GM21619 (cell line): ENCODE data around the gene C1QTNF6.
A peak's percentile ranks its signal among the peaks of the same experiment; 100 is the strongest.
"Not testable (repeated sequence)": the region's sequence is repeated elsewhere in the genome, so short reads cannot be mapped to it uniquely, and the experiment has no call there.

Experiments
- ATAC-seq: cut with Tn5 transposase; IDR thresholded peaks from one replicate; pipeline ENCODE4 v1.9.1; 2021; ENCODE audit not compliant: unreplicated experiment

C1QTNF6 gene

DNA sequence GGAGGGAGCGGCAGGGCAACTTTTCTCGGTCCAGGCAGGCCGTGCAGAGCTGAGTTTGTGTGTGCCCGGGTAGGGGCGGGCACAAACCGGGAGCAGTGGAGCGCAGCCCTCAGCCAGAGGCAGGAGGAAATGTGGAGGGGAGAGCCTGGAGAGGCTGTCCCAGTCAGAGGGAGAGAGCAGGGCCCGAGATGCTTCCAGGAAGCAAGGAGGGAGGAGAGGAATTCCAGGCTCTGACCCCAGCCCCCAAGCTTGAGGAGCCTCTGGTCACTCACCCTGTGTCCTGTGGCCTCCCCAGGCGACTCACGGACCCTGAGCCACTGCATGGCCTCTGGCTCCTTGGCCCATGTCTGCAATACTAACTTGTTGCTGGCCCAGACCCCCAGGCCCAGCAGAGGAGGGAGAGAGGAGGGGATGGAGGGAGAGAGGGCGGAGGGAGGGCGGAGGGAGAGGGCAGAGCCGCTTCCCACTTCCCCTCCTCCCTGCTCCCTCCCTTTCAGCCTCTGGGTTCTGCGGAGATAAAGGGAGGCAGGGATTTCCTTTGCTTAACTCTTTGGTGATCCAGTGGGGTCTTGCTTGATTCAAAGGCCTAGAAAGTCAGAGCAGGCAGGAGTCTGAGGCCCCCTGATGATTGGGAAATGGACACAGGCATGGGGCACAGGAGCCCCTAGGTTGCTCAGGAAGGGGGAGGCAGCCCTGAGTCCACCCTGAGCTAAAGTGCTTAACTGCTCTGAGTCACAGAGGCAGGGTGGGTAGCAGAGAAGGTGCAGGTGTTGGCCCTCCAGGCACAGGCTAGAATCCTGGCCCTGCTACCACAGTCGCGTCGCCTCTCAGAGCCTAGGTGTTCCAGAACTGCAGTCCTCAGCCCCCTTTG lies at the start of gene C1QTNF6:
C1QTNF6 (minus strand) TSS at position 357 of the 871 bp plus-strand sequence; CDS start at position 323, 34 bp downstream.
- ATAC-seq = no peak

DNA sequence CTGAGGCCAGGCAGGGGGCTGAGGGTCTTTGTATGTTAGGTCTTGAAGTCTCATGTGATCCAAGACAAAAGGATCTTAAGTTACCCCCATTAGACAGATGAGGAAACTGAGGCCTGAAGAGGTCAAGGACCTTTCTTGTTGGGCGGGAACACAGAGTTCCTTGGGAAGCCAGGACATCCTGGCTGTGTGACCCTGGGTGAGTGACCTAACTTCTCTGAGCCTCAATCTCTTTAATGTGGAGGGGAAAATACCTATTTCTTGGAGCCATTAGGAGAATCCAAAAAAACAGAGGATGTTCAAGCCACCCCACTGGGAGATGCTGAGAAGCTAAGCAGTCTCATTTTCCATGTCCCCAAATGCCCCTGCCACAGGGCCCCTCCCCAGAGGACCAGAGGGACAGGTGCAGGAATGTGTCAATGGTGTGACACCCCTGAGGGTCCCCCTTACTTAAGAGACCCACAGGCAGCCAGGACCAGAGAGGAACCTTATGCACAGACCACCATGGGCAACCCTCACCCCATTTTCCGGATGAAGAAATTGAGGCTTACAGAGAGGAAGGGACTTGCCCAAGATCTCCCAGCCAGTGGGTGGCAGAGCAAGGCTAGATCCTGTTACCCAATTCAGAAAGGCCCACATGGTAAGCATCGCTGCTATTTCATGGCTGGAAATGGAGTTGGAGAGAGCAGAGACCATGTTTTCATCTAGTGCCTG lies 48.0 kb upstream of the C1QTNF6 start:
- no peak for ATAC-seq

DNA sequence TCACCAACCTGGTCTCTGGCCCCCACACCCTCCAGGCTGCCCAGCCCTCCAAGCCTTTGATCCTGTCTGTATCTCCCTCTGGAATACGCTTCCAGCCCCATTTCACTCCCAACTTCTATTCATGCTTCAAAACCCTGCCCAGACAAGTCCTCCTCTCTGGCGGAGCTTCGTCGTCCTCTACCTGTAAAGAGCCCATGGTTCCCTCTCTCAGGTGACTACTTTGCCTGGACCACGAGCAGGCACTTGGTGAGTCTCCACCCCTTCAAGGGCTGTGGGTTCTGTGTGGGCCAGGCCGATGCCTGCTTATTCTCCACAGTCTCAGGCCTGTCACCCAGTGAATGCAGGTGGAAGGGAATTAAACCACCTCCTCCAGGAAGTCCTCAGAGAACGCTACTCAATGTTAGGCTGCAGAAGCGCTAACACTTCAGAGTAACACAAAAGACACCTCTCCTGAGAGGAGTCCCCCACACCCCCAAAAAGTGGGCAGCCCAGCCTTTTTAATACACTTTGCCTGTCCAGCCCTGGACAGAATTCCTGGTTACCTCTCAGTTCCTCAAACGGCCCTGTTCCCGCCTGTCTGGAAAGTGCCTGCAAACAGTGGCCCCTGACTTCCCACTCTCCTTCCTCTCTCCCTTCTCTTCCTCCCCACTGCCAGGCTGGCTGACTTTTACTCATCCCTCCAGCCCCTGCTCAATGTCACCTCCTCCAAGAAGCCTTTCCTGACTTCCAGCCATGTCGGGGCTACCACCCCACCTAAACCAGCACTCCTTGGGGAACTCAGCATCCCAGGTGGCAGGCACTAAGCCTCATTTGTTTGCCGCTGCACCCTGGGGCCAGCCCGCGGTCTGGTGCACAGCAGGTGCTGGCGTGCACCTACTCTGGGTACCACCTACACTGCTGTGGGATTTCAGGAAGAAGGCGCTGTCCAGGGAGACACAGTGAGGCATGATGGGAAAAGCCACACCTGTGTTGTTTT lies 47.0 kb upstream of the C1QTNF6 start:
- ATAC-seq = no peak

DNA sequence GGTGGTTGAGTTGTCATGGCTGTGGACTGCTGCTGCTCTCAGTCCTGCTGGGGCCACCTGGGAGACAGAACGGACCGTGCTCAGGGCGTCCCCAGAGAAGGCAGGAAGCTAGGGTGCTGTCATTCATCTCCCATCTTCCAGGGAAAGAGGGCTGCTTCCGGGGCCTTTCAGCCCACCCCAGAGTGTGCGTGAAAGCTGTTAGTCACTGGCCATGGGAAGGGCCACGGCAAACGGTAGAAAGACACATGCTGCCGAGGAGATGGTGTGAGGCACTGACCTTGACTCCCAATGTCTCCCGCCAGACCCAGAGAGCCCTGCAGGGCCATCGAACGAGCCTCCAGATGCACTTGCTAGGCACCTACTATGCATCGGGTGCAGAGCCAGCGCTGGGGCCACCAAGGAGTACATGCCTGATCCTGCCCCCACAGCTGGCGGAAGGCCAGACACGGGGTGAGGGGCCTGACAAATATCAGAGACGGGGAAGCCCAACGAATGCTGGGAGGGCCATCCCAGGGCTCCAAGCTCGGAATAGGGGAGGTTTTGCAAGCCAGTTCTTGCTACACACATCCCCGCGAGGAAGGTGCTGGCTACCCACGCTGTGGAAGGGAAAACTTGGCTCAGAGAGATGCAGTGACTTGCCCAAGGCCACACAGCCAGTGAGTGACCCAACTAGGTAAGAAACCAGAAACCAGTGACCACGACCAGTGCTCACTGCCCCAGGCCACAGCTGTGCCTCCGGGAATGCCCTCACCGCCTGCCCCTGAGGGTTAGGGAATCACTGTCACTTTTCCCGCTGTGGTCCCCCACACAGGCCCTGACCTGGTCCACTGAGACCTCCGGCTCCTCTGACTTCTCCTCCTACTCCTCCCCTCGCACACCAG lies 45.9 kb upstream of the C1QTNF6 start:
- ATAC-seq = no peak

DNA sequence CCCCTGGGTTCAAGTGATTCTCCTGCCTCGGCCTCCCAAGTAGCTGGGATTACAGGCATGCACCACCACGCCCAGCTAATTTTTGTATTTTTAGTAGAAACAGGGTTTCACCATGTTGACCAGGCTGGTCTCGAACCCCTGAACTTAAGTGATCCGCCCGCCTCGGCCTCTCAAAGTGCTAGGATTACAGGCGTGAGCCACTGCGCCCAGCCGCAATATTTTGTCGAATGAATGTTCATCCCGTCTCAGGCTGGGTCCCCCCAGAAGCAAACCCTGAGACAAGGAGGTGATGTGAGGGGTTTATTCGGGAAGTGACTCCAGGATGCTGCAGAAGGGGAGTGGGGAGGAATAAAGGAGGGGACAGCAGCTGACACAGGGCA lies 45.3 kb upstream of the C1QTNF6 start:
- not testable (repeated sequence) for ATAC-seq

DNA sequence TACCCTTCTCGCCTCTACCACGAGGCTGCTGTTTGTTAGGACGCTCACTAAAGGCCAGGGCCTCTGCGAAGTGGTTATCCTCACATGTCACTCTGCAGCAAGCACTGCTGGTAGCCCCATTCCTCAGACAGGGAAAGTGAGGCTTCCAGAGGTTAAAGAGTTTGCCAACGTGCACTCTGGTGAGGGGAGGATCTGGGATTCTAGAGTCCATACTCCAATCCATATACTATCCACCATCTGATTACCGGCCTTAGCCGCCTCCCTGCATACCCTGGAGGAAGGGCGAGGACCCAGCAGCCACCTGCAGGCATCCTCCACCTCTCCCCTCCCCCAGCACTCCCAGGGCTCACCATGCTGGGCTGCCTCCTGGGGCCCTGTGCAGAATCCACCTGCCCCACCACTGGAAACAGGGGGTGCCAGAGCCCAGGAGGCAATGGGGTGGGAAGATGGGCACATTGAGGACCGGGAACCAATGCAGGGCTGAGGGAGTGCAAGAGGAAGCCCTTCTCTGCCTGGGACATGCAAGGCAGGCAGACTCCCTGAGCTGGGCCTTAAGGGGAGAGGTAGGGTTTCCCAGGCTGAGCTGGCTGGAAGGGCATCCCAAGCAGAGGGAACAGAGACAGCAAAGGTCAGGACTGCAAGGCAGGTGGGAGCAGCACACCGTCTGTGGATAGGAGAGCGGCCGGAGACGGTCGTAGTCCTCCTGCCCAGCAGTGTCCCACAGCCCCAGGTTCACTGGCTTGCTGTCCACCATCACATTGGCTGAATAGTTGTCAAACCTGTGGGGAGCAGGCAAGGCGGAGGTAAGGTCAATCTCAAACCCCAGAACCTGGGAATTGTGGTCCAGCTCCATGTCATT lies 44.3 kb upstream of the C1QTNF6 start:
- no peak for ATAC-seq

DNA sequence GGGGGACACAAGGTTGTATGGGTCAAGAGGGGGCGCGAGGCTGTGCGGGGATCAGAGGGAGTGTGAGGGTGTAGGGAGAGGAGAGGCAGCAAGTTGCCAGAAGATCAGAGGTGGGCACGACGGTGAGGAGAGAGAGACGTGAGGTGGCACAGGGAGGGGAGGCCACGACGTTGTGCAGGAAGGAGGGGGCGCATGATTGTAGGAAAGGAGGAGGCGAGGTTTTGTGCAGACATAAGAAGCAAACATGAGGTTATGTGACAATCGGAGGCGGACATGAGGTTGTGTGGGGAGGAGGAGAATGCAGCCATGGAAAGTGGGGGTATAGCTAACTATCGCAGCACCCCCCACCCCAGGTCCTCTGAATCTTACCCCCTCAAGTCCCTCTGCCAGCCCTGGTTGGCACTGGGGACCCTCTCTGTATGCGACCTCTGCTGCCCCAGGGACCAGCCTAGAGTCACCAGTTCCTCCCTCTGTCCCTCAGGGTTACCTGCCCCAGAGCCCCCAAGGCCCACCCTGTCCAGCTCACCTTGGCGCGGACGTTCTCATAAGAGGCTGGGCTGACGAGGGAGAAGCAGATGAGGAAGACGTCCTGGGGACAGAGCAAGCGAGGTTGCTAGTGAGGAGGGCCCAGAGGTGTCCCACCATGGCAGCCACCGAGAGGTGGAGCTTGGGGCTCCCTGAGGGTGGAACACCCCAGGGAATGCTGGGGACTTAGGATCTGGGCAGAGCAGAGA lies 43.5 kb upstream of the C1QTNF6 start:
- ATAC-seq = no peak

DNA sequence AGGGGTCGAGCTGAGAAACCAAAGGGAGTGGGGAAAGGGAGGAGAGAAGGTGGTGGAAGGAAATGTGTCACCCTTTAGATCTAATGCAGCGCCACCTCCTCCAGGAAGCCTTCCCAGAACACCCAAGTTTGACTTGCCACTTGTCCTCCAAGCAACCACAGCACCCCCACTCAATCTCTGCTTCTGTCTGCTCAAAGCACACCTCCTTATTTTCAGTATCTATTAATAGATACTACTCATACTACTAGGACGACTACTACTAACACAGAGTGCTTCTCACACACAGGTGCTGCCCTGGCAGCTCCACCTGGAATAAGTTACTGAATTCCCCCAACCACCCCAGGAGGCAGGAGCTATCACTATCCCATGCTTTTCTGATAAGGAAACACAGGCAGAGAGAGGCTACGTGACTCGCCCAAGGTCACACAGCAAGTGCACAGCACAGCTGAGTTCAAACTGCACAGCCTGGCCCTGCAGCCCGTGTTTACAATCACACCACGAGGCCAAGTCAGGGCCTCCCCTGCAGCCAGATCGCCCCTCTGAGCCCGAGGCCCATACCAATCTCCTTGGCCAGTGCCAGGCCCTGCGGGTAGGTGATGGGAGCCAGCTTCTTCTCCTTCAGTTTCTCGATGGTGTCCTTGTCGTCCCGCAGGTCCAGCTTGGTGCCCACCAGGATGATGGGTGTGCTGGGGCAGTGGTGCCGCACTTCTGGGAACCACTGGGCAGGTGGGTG lies 42.8 kb upstream of the C1QTNF6 start:
- ATAC-seq = peak; percentile 32

DNA sequence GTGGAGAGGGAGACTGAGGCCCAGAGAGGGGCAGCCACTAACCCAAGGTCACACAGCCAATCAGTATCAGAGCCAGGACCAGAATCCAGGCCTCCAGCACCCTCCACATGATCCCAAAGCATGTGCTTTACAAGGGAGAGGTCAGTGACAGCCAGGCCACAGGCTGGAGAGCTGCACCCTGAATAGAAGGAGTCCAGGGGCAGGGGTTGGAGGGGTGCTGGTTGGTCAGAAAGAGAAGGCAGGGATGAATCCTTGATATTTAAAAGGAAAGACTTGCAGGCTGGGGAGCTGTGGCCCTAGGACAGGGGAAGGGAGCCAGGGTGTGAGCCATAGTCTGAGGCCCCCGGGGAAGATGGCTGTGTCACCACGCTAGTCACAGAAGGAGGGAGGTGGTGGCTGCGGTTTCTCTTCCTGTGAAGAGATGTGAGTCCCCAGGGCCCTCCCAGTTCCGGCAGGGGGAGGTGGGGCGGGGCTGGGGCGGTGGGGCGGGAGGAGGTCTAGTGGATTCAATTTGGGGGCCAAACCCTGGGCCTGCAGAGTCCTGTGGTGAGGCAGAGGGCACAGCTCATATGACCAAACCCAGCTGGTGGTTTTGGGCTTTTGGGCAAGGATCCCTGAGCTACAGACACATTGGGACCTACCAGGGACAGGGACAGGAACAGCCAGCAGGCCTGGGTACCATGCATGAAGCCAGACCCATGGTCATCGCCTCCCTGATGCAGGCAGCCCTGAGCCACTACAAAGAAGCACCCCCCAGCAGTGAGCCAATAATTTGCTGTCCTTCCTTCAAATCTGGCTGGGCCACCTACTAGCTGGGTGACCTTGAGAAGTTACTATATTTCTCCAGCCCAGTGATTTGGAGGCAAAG lies 42.0 kb upstream of the C1QTNF6 start:
- ATAC-seq = peak; percentile 43

DNA sequence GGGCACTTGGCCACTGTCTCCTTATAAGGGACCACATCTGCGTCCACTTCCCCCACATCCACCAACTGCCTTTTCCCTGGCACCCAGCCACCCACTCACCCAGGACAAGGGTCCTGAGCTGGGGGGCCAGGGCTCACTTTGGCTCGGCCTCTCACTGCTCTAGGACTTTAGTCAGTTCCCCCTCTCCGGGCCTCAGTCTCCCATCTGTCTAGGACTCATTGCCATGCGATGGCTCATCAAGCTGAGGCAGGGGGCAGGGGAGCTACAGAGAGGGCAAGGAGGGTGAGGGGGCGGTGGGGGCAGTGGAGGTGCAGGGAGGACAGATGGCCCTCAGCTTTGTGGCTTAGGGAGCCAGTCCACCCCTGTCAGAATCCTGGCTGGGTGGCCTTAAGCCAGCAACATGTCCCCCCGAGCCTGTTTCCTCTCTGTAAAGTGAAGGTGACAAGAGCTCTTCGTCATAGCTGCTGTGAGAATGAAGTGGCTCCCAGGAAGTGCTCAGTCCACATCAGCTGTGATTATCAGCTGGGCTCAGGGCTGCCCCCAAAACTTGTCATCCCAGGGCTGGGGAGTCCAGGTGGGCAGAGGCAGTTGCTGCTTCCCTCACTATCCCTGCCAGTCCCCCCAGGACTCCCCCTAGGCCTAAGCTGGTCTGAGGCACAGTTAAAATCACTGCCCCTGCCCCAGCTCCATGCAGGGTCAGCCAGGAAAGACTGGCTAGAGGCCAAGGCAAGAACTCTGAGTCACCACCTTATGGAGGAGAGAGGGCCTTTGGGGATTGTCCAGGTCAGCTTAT lies 41.2 kb upstream of the C1QTNF6 start:
- ATAC-seq = no peak

DNA sequence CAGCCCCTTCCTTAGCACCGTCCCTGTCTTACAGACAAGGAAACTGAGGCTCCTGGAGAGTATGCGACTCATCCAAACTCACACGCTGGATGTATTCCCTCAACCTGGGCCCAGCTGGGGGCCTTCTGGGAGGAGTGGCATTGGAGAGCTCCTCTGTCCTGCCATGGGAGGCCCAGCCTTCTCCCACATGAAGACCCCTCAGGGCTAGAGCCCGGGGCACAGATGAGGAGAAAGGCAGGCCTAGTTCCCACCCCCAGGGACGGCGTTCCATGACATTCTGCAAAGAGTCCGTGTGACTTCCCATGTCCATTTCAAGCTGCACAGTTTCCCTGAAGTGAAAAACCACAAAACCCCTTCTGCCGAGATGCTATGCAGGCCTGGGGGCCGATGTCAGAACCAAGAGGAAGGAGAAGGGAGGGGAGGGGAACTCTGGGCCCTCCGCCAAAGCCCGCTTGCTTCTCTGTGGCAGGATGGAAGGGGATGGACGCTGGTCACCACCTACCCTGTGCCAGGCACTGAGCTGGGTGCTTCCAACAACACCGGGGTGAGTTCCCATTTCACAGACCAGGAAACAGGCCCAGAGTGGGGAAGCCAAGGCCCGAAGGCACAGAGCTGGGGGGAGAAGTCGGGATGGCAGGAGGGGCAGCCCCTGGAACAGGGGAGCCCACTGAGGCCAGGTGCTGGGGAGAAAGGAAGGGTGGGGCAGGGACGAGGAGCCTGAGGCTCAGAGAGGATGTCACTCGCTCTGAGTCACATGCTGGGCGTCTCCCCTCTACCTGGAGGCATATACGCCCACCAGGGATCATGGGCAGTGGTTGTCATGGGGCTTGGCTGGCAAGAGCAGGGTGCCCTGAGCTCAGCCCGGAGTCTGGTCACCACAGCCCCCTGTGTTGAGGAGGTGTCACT lies 40.3 kb upstream of the C1QTNF6 start:
- ATAC-seq = no peak

DNA sequence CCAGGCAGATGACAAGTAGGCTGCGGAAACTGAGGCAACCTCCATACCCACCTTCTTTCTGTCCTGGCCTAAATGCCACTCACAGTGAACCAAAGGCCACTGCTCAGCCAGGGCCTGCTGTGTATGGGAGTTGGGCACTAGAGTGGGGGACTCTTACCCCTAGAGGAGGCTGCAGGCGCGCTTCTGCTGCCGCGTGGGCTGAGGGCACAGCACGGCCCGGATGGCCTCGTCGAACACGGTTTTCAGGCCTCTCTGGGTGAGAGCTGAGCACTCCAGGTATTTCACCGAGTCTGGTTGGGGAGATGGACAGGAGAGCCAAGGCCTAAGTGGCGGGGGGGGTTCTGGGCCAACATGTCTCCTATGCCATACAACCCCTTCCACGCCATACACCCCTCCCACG lies 38.5 kb upstream of the C1QTNF6 start:
- no peak for ATAC-seq

DNA sequence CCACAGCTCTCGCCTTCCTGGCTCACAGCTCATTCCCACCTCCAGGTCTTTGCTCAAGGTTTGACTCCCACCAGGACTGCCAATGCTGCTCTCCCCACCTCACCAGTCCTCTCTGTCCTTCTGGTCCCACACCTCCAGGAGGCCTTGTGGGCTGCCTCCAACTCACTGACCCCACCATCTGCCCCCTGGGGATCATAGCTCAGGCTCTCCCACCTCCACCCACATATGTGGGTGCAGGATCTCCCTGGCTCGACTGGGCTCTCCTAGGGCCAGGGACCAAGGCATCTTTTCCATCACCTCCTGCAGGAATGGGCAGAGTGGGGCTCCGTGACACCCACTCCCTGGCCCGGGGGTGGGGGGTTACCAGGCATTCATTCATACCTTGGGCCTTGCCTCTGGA lies 38.0 kb upstream of the C1QTNF6 start:
- ATAC-seq = no peak

DNA sequence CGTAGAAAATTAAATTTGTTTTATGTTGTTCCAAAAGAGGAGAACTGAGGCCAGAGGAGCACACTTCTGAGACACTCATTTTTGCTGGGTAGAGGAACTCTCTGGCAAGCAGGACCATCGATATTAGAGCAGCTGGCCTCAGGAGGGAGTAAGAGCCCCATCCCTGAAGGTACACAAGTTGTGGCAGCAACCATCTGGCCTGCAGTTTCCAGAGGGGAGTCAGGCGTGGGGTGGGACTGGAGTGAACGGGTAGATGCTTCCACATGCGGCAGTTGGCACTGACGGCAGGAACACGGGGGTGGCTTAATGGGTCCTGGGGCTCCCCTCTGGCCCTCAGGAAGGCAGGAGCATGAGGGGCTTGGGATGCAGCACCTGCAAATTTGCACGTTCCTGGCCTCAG lies 37.4 kb upstream of the C1QTNF6 start:
- no peak for ATAC-seq

DNA sequence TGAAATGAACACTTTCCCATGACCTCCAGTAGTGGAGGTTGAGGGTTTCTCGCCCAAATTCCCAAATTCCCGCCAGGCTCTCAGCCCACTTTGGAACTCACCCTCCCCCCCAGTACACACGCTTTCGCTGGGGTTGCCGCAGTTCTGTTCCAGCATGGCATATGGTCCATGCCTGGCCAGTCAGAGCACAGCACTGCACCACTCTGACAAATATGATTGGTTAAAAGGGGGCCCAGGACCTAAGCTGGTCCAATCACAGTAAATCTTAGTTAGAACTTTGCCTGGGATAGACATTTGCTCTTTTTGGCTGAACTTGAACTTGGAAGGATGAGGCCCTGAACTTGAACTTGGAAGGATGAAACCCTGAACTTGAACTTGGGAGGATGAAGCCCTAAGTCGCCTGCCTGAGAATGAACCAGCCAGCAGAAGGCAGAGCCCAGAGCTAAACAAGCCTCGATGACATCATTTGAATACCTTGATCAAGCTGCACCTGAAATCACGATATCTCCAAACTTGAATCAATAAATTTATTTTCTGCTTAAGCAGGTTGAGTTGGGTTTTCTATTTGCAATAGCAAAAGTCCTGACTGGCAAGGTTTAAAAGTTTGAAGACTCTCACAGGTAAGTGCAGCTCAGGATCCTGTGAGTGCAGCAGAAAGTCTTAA lies 36.8 kb upstream of the C1QTNF6 start:
- no peak for ATAC-seq
